WERI-Rb-1 (cell line): Measurements from ENCODE around the gene TEX9.
"Not testable (repeated sequence)": the region's sequence is repeated elsewhere in the genome, so short reads cannot be mapped to it uniquely, and the experiment has no call there.

Source experiments
- DNase-seq: peaks from one replicate; pipeline ENCODE4 v3.0.0-alpha.2; 2020
- H3K27ac ChIP-seq: fragments of 250-450 bp; sonication (Bioruptor Pico); 2 replicates; pipeline ENCODE4 v1.5.1; 2020; ENCODE audit warnings: mild to moderate bottlenecking, moderate library complexity
- H3K27me3 ChIP-seq: fragments of 250-450 bp; sonication (Bioruptor Pico); 2 replicates; pipeline ENCODE4 v1.5.1; 2021; ENCODE audit warnings: mild to moderate bottlenecking, low read depth, moderate library complexity; ENCODE audit not compliant: insufficient read depth, severe bottlenecking
- H3K36me3 ChIP-seq: fragments of 250-450 bp; sonication (Bioruptor Pico); 2 replicates; pipeline ENCODE4 v1.5.1; 2020; ENCODE audit warnings: mild to moderate bottlenecking, moderate library complexity
- H3K4me3 ChIP-seq: 2 replicates; pipeline ENCODE4 v1.5.1; 2011; ENCODE audit warnings: low read depth, mild to moderate bottlenecking, control low read depth, low read length
- H3K9me3 ChIP-seq: fragments of 250-450 bp; sonication (Bioruptor Pico); 2 replicates; pipeline ENCODE4 v1.5.1; 2021; ENCODE audit warnings: mild to moderate bottlenecking, moderate library complexity; ENCODE audit not compliant: severe bottlenecking
- CTCF ChIP-seq: IDR thresholded peaks from 2 replicates; pipeline ENCODE4 v1.5.1; 2011; ENCODE audit warnings: low read depth, mild to moderate bottlenecking, control low read depth, inconsistent platforms, low read length

TEX9 gene

DNA sequence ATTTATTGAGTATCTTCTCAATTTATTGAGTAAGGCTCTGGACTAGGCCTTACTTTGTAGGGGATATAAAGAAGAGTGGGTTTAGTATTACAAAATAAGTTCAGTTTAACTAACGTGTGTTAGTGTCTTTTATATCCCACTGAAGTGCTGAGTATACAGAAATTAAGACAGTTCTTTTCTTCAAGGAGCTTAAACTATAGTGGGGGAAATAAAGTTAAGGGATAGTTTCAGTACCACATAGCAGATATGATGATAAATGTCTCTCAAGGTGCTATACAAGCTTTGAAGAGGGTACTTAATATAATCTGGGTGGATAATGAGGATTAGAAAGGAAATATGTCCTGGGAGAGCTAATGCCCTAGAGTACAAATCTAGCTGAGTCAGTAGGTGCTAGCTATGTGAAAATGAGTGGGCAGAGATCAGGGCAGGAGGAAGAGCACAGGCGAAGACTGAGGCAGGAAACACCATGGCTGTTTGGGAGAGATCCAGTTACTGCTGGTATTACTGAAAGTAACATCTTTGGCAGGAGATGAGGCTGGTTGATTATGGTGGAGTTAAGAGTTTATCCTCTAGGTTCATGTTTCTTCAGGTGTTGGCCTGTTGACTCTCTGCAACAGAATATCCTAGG lies 46.0 kb downstream of the TEX9 start:
- Histone ChIP-seq H3K4me3 (no peak overlapping the region), H3K27me3 (no peaks in the 10 kb centered on the region), H3K9me3 (no peaks in the 10 kb centered on the region), H3K27ac (no peak overlapping the region), H3K36me3 (no peaks in the 10 kb centered on the region)
- DNase-seq, result no peak
- no peak for TF ChIP-seq CTCF

DNA sequence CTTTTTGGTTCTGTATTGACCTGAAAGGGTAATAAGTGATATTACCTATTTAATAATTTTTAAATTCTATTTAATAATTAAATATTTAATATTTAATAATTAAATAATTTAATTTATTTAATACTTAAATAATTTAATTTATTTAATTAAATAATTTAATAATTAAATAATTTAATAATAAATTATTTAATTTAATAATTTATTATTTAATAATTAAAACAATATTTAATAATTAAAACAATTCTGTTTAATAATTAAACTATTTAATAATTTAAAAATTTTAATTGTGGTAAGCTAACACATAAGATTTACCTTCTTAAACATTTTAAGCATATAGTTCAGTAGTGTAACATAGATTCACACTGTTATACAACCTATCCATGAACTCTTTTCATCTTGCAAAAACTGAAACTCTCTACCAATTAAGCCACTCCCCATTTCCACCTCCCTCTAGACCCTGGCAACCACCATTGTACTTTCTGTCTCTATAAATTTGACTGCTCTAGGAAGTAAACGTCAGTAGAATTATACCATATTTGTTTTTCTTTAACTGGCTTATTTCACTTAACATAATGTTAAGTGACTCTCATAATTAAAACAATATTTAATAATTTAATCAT lies 48.0 kb downstream of the TEX9 start:
- not testable (repeated sequence) for H3K9me3 ChIP-seq, H3K4me3 ChIP-seq, DNase-seq, H3K27me3 ChIP-seq, H3K27ac ChIP-seq, H3K36me3 ChIP-seq

- Histone ChIP-seq H3K9me3 (no peaks in the 10 kb centered on the region), H3K36me3 (no peaks in the 10 kb centered on the region), H3K4me3 (no peak overlapping the region), H3K27me3 (no peaks in the 10 kb centered on the region), H3K27ac (no peak overlapping the region)
- DNase-seq, result no peak
- no peak for TF ChIP-seq CTCF
These were observed 60.0 kb downstream of the TEX9 start for GRCh38 chr15:56425276-56425675.

- no peak for DNase-seq
- no peaks in the 10 kb centered on the region for H3K27me3 ChIP-seq
- H3K9me3 ChIP-seq, result no peaks in the 10 kb centered on the region
- peaks cover 5% of the 10 kb centered on the region for H3K36me3 ChIP-seq
- no peak overlapping the region for H3K4me3 ChIP-seq
- TF ChIP-seq CTCF, result no peak
- no peak overlapping the region for H3K27ac ChIP-seq
These were observed 60.8 kb downstream of the TEX9 start for GRCh38 chr15:56425976-56426375.

- Histone ChIP-seq H3K9me3 (no peaks in the 10 kb centered on the region), H3K27ac (no peak overlapping the region), H3K4me3 (no peak overlapping the region), H3K27me3 (no peaks in the 10 kb centered on the region), H3K36me3 (peaks cover 7% of the 10 kb centered on the region)
- TF ChIP-seq CTCF, result 0 out of 2 replicates have a peak, but pooled peaks have one; percentile 9
- no peak for DNase-seq
These were observed 63.7 kb downstream of the TEX9 start for GRCh38 chr15:56428821-56429458.

- Histone ChIP-seq H3K27ac (no peak overlapping the region), H3K9me3 (no peaks in the 10 kb centered on the region), H3K4me3 (no peak overlapping the region), H3K36me3 (peaks cover 7% of the 10 kb centered on the region), H3K27me3 (no peaks in the 10 kb centered on the region)
- TF ChIP-seq CTCF, result no peak
- DNase-seq, result no peak
These were observed 67.1 kb downstream of the TEX9 start for GRCh38 chr15:56432304-56432703.
